Measurements from ENCODE around the gene KIAA1217. TPM values are rescaled to one million over a fixed set of nuclear protein-coding genes. Genes with fewer than 3 reads are reported as not detected.

Gene KIAA1217
- total and polyA plus RNA-seq, 9 of the 15 experiments (the other 6 are each of a cell fraction or from before 2014, with no cell fraction given) = 0.04 TPM; not detected in 8

- TF ChIP-seq ZNF644 (tag; IDR thresholded peaks at IDR 0.05; ENCODE audit: low read depth) (no peak), KDM4B (IDR thresholded peaks at IDR 0.05; ENCODE audit: borderline replicate concordance in 2 of 2, low read depth in 1 of 2) (no peak), FOXK1 (CRISPR knock-in tag; IDR thresholded peaks at IDR 0.05; ENCODE audit: borderline replicate concordance) (no peak), MTF1 (CRISPR knock-in tag; IDR thresholded peaks at IDR 0.05; ENCODE audit: borderline replicate concordance) (no peak), NCOA1 (IDR thresholded peaks at IDR 0.05; ENCODE audit: low read depth) (no peak)
Measured at GRCh38 chr10:24215603-24216002, 6.7 kb downstream of the KIAA1217 start (continued).

DNA sequence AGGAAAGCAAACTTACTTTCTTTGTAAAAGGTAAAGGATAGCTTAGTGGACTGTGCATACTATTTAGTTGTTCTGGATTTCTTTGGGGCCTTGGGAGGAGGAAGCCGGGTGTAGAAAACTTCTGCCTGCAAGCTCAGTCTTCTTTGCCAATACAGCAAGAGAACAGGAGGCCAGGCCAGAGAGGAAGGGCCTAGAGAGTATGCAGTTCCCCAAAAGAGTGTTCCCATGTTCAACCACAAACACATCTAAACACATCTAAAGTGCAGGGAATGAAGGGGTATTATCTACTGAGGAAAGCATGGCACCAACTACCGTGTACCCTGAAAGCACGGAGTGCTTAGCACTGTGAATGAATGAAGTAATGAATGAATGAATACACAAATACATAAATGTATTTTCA lies 11.0 kb downstream of the KIAA1217 start:
- no peak overlapping the region for H3K4me3 ChIP-seq
- FAIRE-seq (no peak), ATAC-seq (no peak), DNase-seq (ENCODE audit: extremely low read depth in 1 of 4, low spot score in 3 of 4) (no peak)
- in situ Hi-C loops (cut with MboI) = loop anchor here (25.0 kb wide), 1 partner anchor 908 kb away; no protein-coding TSS in a partner anchor
- peaks cover 2 to 4% of the 10 kb centered on the region in 2 experiments; a peak in 4 of 5 replicates for H3K27me3 ChIP-seq (ENCODE audit: control insufficient read depth in 2 of 2, insufficient read depth in 2 of 2, low read length in 2 of 2)
- no peaks in the 10 kb centered on the region for H3K9me3 ChIP-seq (replicated peaks; ENCODE audit: control insufficient read depth, insufficient read depth, low read depth, low read length)
- no peak overlapping the region for H3K9ac ChIP-seq (ENCODE audit: insufficient read depth in 1 of 2, low read depth in 2 of 2, low read length in 2 of 2)
- no peaks in the 10 kb centered on the region for H3K4me1 ChIP-seq (replicated peaks in 1 of 2; ENCODE audit: control insufficient read depth in 2 of 2, insufficient read depth in 2 of 2, low read length in 2 of 2)
- ChIA-PET CTCF (ENCODE audit: low intra/inter-chr PET ratio) (no interaction called here), POLR2A (interaction anchor here (0.7 kb wide), 1 partner anchor 11 kb away, joined by 3 read pairs; no protein-coding TSS in a partner anchor)
- intact Hi-C loops (cut with micrococcal nuclease) = no loop called here
- no peaks in the 10 kb centered on the region for H3K9me1 ChIP-seq (ENCODE audit: control insufficient read depth, insufficient read depth, low read length)
- H3K27ac ChIP-seq (ENCODE audit: extremely low read depth, low read depth, low read length) = no peak overlapping the region
- no peaks in the 10 kb centered on the region; the same call in 1 of the 2 replicates for H4K20me1 ChIP-seq (replicated peaks; ENCODE audit: control insufficient read depth, insufficient read depth, low read length)
- no TSS peak for BruUV-seq (replicated peaks)
- H3K4me2 ChIP-seq (ENCODE audit: insufficient read depth, low read length) = no peak overlapping the region
- H2AFZ ChIP-seq (ENCODE audit: low read depth, low read length) = no peak overlapping the region
- no peaks in the 10 kb centered on the region for H3K79me2 ChIP-seq (ENCODE audit: control insufficient read depth, insufficient read depth, low read length)
- no peaks in the 10 kb centered on the region for H3K36me3 ChIP-seq (ENCODE audit: control insufficient read depth, insufficient read depth, low read length)
- 0% methylated on average over 3 of the region's 3 CpGs for WGBS (ENCODE audit: insufficient coverage, low coverage, missing lambda C conversion rate)
- no peak for TF ChIP-seq BHLHE40 (IDR thresholded peaks at IDR 0.05; ENCODE audit: low read length)
- no peak for TF ChIP-seq NFXL1 (CRISPR knock-in tag; IDR thresholded peaks at IDR 0.05)
- TF ChIP-seq KDM1A (IDR thresholded peaks at IDR 0.05) = no peak
- no peak for TF ChIP-seq RFX5 (IDR thresholded peaks at IDR 0.05; ENCODE audit: low read depth, low read length)
- TF ChIP-seq ZNF77 (CRISPR knock-in tag; IDR thresholded peaks at IDR 0.05) = no peak
- TF ChIP-seq HOXB6 (CRISPR knock-in tag; IDR thresholded peaks at IDR 0.05; ENCODE audit: borderline replicate concordance) = no peak
- TF ChIP-seq MCM5 (IDR thresholded peaks at IDR 0.05; ENCODE audit: low read depth) = no peak
- TF ChIP-seq PML (IDR thresholded peaks at IDR 0.05; ENCODE audit: low read length) = no peak
- no peak for TF ChIP-seq FOXP4 (CRISPR knock-in tag; IDR thresholded peaks at IDR 0.05; ENCODE audit: borderline replicate concordance)
- no peak for TF ChIP-seq HMBOX1 (IDR thresholded peaks at IDR 0.05)
- no peak for TF ChIP-seq ARHGAP35 (IDR thresholded peaks at IDR 0.05; ENCODE audit: partially characterized antibody)
- no peak for TF ChIP-seq SLC30A9 (CRISPR knock-in tag; IDR thresholded peaks at IDR 0.05)
- no peak for TF ChIP-seq MCM3 (IDR thresholded peaks at IDR 0.05)
- TF ChIP-seq, protein P1, sequence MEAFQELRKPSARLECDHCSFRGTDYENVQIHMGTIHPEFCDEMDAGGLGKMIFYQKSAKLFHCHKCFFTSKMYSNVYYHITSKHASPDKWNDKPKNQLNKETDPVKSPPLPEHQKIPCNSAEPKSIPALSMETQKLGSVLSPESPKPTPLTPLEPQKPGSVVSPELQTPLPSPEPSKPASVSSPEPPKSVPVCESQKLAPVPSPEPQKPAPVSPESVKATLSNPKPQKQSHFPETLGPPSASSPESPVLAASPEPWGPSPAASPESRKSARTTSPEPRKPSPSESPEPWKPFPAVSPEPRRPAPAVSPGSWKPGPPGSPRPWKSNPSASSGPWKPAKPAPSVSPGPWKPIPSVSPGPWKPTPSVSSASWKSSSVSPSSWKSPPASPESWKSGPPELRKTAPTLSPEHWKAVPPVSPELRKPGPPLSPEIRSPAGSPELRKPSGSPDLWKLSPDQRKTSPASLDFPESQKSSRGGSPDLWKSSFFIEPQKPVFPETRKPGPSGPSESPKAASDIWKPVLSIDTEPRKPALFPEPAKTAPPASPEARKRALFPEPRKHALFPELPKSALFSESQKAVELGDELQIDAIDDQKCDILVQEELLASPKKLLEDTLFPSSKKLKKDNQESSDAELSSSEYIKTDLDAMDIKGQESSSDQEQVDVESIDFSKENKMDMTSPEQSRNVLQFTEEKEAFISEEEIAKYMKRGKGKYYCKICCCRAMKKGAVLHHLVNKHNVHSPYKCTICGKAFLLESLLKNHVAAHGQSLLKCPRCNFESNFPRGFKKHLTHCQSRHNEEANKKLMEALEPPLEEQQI (IDR thresholded peaks at IDR 0.05) = no peak
